ENCODE data around the gene DCAF11. TPM values are rescaled to one million over a fixed set of nuclear protein-coding genes. Genes with fewer than 3 reads are reported as not detected.

DCAF11 gene
- total RNA-seq, 1 experiment from 2014 or later = 45.5 TPM

DNA sequence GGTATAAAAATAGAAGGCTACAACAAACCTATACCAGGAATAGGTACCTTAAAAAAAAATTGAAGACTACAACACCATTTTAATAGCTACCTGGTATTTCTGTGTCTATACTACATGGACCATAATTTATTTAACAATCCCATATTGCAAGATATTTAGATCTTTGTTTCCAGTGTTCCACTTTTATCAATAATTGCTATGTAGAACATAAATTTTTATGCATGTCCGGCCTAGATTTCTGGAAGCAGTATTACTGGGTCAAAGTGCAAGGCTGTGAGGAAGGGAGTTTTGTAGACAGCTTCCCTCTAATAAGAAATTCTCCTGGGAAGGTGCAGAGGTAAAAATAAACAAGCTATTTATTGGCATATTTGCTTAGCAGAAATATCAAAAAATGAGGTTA lies 4.1 kb upstream of the DCAF11 start:
- intact Hi-C loops (cut with micrococcal nuclease; ENCODE audit: unreplicated experiment) = no loop called here
- peaks cover 7% of the 10 kb centered on the region for H3K4me1 ChIP-seq (ENCODE audit: insufficient read depth, low read length, poor library complexity, severe bottlenecking)
- POLR2A ChIA-PET (ENCODE audit: low non-redundant PET) = interaction anchor here (0.7 kb wide), 2 partner anchors 27 to 37 kb away, joined by 3 to 5 read pairs; partner anchors contain the start of gene RNF31
- H3K4me3 ChIP-seq (ENCODE audit: low read depth, low read length, poor library complexity, severe bottlenecking) = no peak overlapping the region
- no peak for DNase-seq (ENCODE audit: low spot score)
- H3K27ac ChIP-seq (ENCODE audit: low read depth, low read length, poor library complexity, severe bottlenecking) = no peak overlapping the region
- H3K36me3 ChIP-seq (ENCODE audit: insufficient read depth, low read length, poor library complexity, severe bottlenecking) = no peaks in the 10 kb centered on the region
- no TSS peak for BruUV-seq (replicated peaks)
- no peaks in the 10 kb centered on the region for H3K27me3 ChIP-seq (replicated peaks; ENCODE audit: insufficient read depth, low read depth, low read length, poor library complexity)
- CTCF ChIA-PET = no interaction called here
- TF ChIP-seq EZH2 (IDR thresholded peaks at IDR 0.05; ENCODE audit: borderline replicate concordance, low read depth, low read length, poor library complexity, severe bottlenecking) = no peak
- TF ChIP-seq, protein P1, sequence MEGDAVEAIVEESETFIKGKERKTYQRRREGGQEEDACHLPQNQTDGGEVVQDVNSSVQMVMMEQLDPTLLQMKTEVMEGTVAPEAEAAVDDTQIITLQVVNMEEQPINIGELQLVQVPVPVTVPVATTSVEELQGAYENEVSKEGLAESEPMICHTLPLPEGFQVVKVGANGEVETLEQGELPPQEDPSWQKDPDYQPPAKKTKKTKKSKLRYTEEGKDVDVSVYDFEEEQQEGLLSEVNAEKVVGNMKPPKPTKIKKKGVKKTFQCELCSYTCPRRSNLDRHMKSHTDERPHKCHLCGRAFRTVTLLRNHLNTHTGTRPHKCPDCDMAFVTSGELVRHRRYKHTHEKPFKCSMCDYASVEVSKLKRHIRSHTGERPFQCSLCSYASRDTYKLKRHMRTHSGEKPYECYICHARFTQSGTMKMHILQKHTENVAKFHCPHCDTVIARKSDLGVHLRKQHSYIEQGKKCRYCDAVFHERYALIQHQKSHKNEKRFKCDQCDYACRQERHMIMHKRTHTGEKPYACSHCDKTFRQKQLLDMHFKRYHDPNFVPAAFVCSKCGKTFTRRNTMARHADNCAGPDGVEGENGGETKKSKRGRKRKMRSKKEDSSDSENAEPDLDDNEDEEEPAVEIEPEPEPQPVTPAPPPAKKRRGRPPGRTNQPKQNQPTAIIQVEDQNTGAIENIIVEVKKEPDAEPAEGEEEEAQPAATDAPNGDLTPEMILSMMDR (conservative IDR thresholded peaks at IDR 0.05; ENCODE audit: low read depth, low read length) = no peak
- H3K9me3 ChIP-seq (ENCODE audit: low read depth, low read length, poor library complexity, severe bottlenecking) = no peaks in the 10 kb centered on the region

DNA sequence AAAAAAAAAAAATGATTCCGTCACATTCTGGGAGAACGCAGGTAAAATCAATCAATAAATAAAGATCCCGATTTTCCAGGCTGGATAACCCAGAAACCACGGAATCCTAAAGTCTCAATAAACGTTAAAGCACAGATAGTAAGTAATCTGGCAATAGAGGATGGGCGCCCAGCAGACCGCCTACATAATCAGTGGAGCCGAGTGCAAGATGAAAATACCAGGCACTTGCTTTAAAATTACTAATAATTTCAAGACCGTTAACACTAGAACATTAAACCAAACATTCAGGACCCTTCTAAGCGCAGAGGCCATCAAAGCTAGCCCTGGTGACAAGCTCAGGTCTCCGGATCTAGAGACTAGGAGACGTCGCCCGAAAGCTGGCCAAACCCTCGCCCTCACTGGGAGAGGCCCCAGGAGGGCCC lies 1.2 kb upstream of the DCAF11 start:
- Histone ChIP-seq H3K27ac (ENCODE audit: low read depth, low read length, poor library complexity, severe bottlenecking) (peak overlapping the region; percentile 99), H3K27me3 (replicated peaks; ENCODE audit: insufficient read depth, low read depth, low read length, poor library complexity) (no peaks in the 10 kb centered on the region), H3K4me1 (ENCODE audit: insufficient read depth, low read length, poor library complexity, severe bottlenecking) (peaks cover 14% of the 10 kb centered on the region), H3K36me3 (ENCODE audit: insufficient read depth, low read length, poor library complexity, severe bottlenecking) (peaks cover 9% of the 10 kb centered on the region), H3K4me3 (ENCODE audit: low read depth, low read length, poor library complexity, severe bottlenecking) (peak overlapping the region; percentile 82), H3K9me3 (ENCODE audit: low read depth, low read length, poor library complexity, severe bottlenecking) (no peaks in the 10 kb centered on the region)
- TF ChIP-seq, protein P1 (conservative IDR thresholded peaks at IDR 0.05; ENCODE audit: low read depth, low read length) = no peak
- TF ChIP-seq EZH2 (IDR thresholded peaks at IDR 0.05; ENCODE audit: borderline replicate concordance, low read depth, low read length, poor library complexity, severe bottlenecking) = no peak
- ChIA-PET POLR2A (ENCODE audit: low non-redundant PET) (interaction anchor here (2.0 kb wide), 1 partner anchor 19 kb away, joined by 13 read pairs; the partner anchor contains the start of gene PCK2), CTCF (interaction anchor here (1.8 kb wide), 1 partner anchor 48 kb away, joined by 6 read pairs; the partner anchor contains the start of gene IRF9)
- BruUV-seq (replicated peaks) = TSS peak; percentile 78
- DNase-seq (ENCODE audit: low spot score) = no peak
- intact Hi-C loops (cut with micrococcal nuclease; ENCODE audit: unreplicated experiment) = no loop called here

DNA sequence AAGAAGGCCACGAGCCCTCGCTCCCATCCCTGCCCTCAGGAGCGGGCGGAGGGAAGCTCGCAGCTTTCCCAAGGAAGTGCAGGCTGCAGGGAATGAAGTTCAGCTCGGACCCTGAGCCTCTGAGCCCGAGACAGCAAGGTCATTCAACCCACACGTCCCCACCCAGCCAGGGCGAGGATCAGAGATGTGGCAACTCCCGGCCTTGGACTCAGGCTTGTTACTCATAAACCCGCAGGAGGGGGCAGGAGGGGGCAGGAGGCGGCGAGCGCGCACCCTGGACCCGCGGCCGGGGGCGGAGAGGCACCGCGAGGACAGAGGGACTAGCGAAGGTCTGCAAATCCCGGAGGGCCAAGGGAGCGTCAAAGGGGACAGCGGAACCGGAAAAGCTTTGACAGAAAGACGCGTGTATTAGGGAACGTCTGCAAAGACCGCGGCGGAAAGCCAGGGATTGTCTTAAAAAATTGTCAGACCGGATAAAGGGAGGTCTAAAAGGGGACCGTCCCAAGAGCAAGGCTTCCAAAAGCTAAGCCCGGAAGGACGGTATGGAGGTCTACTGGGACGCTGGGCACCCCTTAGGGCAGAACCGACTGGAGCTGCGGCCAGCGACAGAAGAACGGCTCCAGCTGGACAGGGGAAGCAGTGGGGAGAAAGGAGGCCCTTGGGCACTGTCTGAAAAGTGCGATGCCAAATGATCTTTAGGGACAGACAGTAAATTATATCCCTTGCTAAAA lies 611 bp upstream of the DCAF11 start:
- H3K9me3 ChIP-seq (ENCODE audit: low read depth, low read length, poor library complexity, severe bottlenecking) = no peaks in the 10 kb centered on the region
- intact Hi-C loops (cut with micrococcal nuclease; ENCODE audit: unreplicated experiment) = loop anchor here (2.0 kb wide), 1 partner anchor 27 kb away; the partner anchor contains the start of gene EMC9
- no TSS peak for BruUV-seq (replicated peaks)
- POLR2A ChIA-PET (ENCODE audit: low non-redundant PET) = interaction anchor here (0.5 to 2.0 kb wide), 5 partner anchors 8 to 158 kb away, joined by 3 to 13 read pairs (median 4); partner anchors contain the start of genes PCK2 and RABGGTA
- DNase-seq (ENCODE audit: low spot score) = peak; percentile 92
- TF ChIP-seq, protein P1 (conservative IDR thresholded peaks at IDR 0.05; ENCODE audit: low read depth, low read length) = no peak
- no peak for TF ChIP-seq EZH2 (IDR thresholded peaks at IDR 0.05; ENCODE audit: borderline replicate concordance, low read depth, low read length, poor library complexity, severe bottlenecking)
- H3K36me3 ChIP-seq (ENCODE audit: insufficient read depth, low read length, poor library complexity, severe bottlenecking) = peaks cover 15% of the 10 kb centered on the region
- peak overlapping the region; percentile 82 for H3K4me3 ChIP-seq (ENCODE audit: low read depth, low read length, poor library complexity, severe bottlenecking)
- peak overlapping the region; percentile 99 for H3K27ac ChIP-seq (ENCODE audit: low read depth, low read length, poor library complexity, severe bottlenecking)
- CTCF ChIA-PET = interaction anchor here (1.2 to 1.8 kb wide), 2 partner anchors 47 to 55 kb away, joined by 3 to 6 read pairs; partner anchors contain the start of gene IRF9
- peaks cover 14% of the 10 kb centered on the region for H3K4me1 ChIP-seq (ENCODE audit: insufficient read depth, low read length, poor library complexity, severe bottlenecking)
- H3K27me3 ChIP-seq (replicated peaks; ENCODE audit: insufficient read depth, low read depth, low read length, poor library complexity) = no peaks in the 10 kb centered on the region
